ENCODE results near the gene PSMD14. TPM values are rescaled to one million over a fixed set of nuclear protein-coding genes. Genes with fewer than 3 reads are reported as not detected.

Gene PSMD14
- total RNA-seq, 2 donors from 2014 or later = 25.2 to 59.5 TPM

DNA sequence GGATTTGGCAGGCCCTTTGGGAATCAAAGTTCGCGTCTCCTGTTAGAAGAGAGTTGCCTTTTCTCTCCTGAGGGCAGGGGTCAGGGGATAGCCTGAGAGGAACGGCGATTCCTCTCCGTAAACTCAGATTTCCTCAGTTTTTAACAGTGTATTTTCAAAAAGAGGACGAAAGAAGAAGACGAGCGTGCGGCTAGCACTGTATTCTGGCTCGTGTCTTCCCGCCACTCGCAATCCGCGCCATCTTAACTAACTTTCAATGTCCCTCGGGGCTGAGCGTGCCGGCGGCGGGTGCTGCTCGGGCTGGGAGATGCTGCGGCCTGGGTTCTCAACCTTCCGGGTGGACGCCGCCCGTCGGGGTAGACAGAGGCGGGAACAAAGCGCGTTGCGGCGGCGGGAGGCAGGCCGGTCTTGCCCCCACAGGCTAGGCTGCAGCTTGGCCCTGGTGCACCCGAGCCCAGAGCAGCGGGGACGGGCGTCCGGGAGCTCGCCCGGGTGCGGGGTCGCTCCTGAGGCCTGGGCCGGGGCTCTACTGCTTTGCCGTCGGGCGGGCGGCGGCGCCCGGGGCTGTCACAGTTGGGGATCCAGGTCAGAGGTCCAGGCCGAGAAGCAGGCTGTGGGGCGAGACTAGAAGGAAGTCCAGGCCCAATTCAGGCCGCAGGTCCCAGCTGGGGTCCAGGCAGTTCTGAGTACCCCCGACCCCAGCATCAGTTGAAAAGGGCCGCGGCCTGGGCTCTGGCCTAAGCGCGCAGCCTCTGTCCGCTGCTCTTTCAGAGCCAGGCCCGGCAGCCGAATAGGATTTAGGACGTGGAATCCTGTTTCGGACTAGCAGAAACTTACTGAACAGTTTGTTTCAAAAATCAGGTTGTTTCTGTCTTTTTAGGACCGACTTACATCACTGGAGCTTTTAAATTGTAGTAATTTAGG lies 119.7 kb downstream of the PSMD14 start:
- H3K36me3 ChIP-seq = no peaks in the 10 kb centered on the region
- no peaks in the 10 kb centered on the region for H3K9me3 ChIP-seq
- ATAC-seq (ENCODE audit: insufficient number of reproducible peaks, low FRiP score, low read depth) (no peak), DNase-seq (ENCODE audit: low spot score) (no peak)
- TF ChIP-seq, protein P1, sequence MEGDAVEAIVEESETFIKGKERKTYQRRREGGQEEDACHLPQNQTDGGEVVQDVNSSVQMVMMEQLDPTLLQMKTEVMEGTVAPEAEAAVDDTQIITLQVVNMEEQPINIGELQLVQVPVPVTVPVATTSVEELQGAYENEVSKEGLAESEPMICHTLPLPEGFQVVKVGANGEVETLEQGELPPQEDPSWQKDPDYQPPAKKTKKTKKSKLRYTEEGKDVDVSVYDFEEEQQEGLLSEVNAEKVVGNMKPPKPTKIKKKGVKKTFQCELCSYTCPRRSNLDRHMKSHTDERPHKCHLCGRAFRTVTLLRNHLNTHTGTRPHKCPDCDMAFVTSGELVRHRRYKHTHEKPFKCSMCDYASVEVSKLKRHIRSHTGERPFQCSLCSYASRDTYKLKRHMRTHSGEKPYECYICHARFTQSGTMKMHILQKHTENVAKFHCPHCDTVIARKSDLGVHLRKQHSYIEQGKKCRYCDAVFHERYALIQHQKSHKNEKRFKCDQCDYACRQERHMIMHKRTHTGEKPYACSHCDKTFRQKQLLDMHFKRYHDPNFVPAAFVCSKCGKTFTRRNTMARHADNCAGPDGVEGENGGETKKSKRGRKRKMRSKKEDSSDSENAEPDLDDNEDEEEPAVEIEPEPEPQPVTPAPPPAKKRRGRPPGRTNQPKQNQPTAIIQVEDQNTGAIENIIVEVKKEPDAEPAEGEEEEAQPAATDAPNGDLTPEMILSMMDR (IDR thresholded peaks at IDR 0.05) = no peak
- peaks cover 38% of the 10 kb centered on the region for H3K27me3 ChIP-seq (replicated peaks; ENCODE audit: insufficient read depth)
- H3K4me1 ChIP-seq (ENCODE audit: control insufficient read depth in 1 of 2, low read depth in 2 of 2) = peaks cover 3 to 16% of the 10 kb centered on the region in 2 donors
- peak overlapping the region; percentile 51 for H3K4me3 ChIP-seq
- H3K27ac ChIP-seq = no peak overlapping the region

DNA sequence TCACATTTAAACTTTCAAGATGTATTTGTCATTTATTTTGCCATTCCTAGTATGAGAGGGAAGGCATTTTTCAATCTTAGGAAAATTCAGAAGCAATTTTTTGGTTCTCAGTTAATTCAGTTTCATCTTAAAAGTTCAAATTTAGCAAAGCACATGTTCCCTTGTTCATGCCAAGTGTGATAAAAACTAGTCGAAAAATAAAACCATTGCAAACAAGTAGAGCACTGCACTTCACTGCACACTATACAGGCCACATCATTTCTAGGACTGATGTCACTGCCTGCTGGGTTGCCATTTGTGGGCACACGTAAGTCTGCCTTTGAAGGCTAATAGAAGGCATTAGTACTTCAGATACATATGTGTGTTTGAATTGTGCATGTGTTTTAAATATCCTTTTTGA lies 122.2 kb downstream of the PSMD14 start:
- no peak for DNase-seq (ENCODE audit: low spot score)
- Histone ChIP-seq H3K27me3 (replicated peaks; ENCODE audit: insufficient read depth) (peaks cover 27% of the 10 kb centered on the region), H3K9me3 (no peaks in the 10 kb centered on the region), H3K27ac (no peak overlapping the region), H3K36me3 (no peaks in the 10 kb centered on the region), H3K4me1 (ENCODE audit: control insufficient read depth in 1 of 2, low read depth in 2 of 2) (peaks cover 3 to 7% of the 10 kb centered on the region in 2 donors), H3K4me3 (no peak overlapping the region)
- ATAC-seq (ENCODE audit: insufficient number of reproducible peaks, low FRiP score, low read depth) = no peak
- TF ChIP-seq, protein P1 (IDR thresholded peaks at IDR 0.05) = no peak

DNA sequence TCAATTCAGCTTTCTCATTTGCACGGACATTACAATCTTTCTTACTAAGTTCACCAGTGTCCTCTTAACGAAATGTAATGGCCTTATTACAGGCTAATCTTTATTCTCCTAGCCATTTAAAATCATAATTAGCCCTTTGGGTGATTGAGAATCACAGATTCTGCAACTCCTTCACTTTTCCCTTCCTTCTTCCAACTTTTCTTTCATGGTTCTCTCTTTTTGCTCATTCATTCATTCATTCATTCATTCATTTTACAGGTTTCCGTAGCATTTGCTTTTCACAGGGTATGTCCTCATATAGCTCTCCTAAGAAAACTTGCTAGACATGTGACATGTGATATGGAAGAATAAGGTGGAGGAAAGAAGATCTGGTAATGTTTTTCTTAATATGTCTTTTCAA lies 123.9 kb downstream of the PSMD14 start:
- TF ChIP-seq, protein P1 (IDR thresholded peaks at IDR 0.05) = no peak
- H3K27ac ChIP-seq = no peak overlapping the region
- no peak overlapping the region for H3K4me3 ChIP-seq
- peaks cover 0 to 3% of the 10 kb centered on the region in 2 donors for H3K4me1 ChIP-seq (ENCODE audit: control insufficient read depth in 1 of 2, low read depth in 2 of 2)
- DNase-seq (ENCODE audit: low spot score) = no peak
- ATAC-seq (ENCODE audit: insufficient number of reproducible peaks, low FRiP score, low read depth) = no peak
- H3K36me3 ChIP-seq = no peaks in the 10 kb centered on the region
- H3K9me3 ChIP-seq = no peaks in the 10 kb centered on the region
- peaks cover 10% of the 10 kb centered on the region for H3K27me3 ChIP-seq (replicated peaks; ENCODE audit: insufficient read depth)

DNA sequence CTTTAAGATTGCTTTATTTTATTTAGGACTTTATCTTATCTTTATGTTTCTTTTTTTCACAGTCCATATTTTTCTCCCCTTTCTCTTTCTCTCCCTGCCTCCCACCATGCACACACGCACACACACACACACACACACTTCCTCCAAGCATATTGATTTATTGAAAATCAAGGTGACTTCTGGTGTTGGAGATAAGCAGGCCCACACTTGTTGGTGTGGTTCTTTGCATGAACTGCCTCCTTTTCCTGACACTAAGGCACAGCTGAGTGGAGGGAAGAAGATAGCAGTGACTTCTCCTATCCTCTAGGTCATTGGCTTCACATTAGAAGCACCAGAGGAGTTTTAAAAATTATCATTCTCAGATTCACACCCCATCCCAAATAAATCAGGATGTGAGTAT lies 125.9 kb downstream of the PSMD14 start:
- no peak overlapping the region for H3K4me3 ChIP-seq
- H3K27ac ChIP-seq = no peak overlapping the region
- no peaks in the 10 kb centered on the region for H3K36me3 ChIP-seq
- H3K9me3 ChIP-seq = no peaks in the 10 kb centered on the region
- DNase-seq (ENCODE audit: low spot score) (no peak), ATAC-seq (ENCODE audit: insufficient number of reproducible peaks, low FRiP score, low read depth) (no peak)
- no peaks in the 10 kb centered on the region for H3K4me1 ChIP-seq (ENCODE audit: control insufficient read depth in 1 of 2, low read depth in 2 of 2)
- TF ChIP-seq, protein P1 (IDR thresholded peaks at IDR 0.05) = no peak
- H3K27me3 ChIP-seq (replicated peaks; ENCODE audit: insufficient read depth) = no peaks in the 10 kb centered on the region

DNA sequence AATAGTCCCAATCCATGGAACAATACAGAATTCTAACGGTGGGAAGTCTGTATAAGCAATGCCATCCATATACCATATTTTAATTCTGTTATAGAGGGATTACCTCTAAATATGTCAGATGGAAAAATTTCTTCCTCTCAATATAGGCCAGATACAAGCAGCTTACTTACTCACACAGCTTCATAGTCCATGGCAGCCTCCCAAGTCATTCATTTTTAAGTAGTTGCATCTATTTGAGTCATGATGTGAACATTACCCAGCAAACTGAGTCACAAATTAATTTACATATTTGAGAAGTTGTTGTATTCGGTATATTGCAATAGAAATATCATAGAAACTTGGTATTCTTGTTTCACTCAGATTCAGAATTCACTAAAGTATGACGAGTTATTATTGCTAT lies 128.2 kb downstream of the PSMD14 start:
- TF ChIP-seq, protein P1 (IDR thresholded peaks at IDR 0.05) = no peak
- Histone ChIP-seq H3K9me3 (no peaks in the 10 kb centered on the region), H3K27ac (no peak overlapping the region), H3K4me1 (ENCODE audit: control insufficient read depth in 1 of 2, low read depth in 2 of 2) (no peaks in the 10 kb centered on the region), H3K4me3 (no peak overlapping the region), H3K36me3 (no peaks in the 10 kb centered on the region), H3K27me3 (replicated peaks; ENCODE audit: insufficient read depth) (no peaks in the 10 kb centered on the region)
- DNase-seq (ENCODE audit: low spot score) = no peak
- no peak for ATAC-seq (ENCODE audit: insufficient number of reproducible peaks, low FRiP score, low read depth)

All from thoracic aorta (tissue), 2 donors.